SK-N-MC (cell line): ENCODE measurements around the gene DAB1.

Experiments used
- EZH2 ChIP-seq: fragments of 200-600 bp; sonication (generic); IDR thresholded peaks from one replicate; pipeline ENCODE4 v1.6.1; 2017; ENCODE audit warnings: antibody characterized with exemption
- POLR2AphosphoS5 ChIP-seq: IDR thresholded peaks from 2 replicates; pipeline ENCODE4 v1.6.1; 2012; ENCODE audit warnings: mild to moderate bottlenecking, low read depth, low read length, borderline replicate concordance

DNA sequence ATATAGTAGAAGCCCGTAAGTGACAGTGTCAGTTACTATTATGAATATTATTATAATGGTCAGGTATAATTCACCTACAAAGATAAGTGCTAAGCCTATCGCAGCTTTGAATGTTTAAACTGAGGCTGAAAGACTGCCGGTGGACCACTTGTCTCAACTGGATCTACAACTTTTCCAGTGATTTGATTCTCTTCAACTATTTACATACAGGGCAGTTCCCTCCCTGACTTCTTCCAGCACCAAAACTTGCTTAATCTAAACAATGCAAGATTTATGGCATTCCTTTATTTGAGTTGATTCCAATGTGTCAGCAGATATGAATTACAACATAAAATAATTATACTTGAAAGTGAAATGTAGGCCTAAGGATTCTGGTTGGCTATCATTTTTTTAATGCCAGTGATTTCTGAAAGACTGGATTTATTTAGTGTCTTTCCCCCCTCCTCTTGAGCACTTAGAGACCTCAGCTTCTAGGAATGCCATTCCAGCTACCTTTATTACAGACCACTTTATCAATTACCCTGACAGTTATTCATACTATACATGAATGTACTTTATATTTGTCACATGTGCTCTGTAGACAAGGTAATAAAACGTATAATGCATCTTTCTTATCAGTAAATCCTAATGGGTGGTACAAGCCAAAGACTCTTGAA, 304.8 kb downstream of the DAB1 start:
- TF ChIP-seq POLR2AphosphoS5 (no peak), EZH2 (no peak)
